NAMALWA (cell line): ENCODE data around the gene CEP68.
A peak's percentile ranks its signal among the peaks of the same experiment; 100 is the strongest.

Source experiments
- DNase-seq: peaks from one replicate; pipeline ENCODE4 v3.0.0-alpha.2; 2015; ENCODE audit warnings: low spot score

CEP68 gene

GRCh38 chr2:65057054-65057375 is 799 bp downstream of the CEP68 start:
- DNase-seq = peak; percentile 37

DNA sequence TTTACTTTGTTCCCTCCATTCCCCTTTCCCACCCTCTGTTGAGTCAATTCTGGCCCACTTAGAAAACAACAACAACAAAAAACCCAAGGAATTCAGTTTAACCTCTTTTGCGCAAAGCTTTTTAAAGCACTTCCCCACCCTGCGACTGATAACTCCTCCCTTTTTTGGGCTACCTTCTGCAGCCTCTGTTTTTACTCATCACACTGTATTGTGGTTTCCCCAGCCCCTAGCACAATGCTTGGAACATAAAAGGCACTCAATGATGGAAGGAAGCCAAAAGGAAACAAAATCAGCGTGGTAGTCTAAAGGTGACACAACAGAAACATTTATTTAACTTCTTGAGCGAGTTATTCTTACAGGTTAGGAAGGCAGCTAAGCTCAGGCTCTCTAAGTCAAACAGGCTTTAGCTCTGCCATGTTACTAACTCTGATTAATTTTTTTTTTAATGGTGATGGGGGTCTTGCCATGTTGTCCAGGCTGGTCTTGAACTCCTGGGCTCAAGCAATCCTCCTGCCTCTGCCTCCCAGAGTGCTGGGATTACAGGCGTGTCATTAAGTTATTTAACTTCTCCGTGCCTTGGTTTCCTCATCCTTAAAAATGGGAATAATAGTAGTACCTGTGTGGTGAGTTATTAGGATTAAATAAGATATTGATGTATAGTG is 1.3 kb downstream of the CEP68 start:
- peak; percentile 50 for DNase-seq

DNA sequence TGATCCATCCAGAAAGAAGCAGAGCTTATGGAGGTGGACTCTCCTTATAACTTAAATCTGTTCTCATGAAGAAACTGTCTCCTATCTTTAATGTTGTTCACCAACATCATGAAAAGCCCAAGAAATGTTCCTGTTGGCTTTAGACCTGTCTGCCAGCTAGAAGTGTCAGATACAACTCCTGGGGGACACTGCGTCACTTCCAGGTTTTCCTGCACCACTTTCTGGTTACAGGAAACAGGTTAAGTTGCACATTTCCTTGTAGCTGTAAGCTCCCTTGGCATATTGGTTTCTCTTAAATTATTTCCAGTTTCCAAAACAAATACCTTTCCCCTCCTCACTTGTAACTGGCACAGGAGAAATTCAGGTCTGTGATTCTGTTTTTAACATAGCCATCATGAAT is 2.9 kb downstream of the CEP68 start:
- no peak for DNase-seq

GRCh38 chr2:65061146-65061909 is 5.1 kb downstream of the CEP68 start:
- no peak for DNase-seq

GRCh38 chr2:65061910-65062339 is 5.7 kb downstream of the CEP68 start:
- DNase-seq = no peak

- DNase-seq = no peak
These were observed 6.9 kb downstream of the CEP68 start for GRCh38 chr2:65062843-65063825.

DNA sequence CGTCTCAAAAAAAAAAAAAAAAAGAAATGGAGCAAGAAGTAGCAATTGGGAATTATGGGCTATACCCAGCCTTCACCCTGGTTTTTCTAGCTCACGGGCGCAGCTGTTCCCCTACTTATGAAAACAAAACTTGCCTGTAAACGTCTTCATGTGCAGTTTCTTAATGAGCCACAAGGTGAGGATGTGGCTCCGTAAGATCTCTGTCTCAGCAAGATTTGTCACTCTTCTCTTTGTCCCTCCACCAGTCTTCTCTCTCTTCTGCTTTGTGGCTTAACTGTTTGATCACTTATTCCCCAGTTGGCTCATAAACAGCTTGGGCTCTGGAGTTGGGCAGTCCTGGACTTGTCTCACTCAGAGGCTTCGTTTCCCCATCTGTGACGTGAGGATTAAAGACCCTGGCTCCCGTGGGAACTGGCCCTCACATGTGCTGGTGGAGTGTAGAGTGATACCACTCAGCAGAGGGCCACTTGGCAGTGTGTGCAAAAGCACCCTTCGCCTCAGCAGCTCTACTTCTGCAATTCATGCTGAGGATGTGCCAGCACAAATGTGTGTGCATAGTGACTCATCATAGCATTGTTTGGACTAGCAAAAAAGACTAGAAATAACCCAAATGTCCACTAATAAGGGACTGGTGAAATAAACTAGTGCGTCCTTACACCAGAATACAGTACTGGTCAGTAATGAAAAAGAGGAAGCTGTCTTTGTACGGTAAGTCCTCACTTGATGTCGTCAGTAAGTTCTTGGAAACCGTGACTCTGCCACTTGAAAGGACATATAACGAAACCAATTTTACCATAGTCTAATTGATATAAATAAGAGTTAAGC is 8.7 kb downstream of the CEP68 start:
- peak; percentile 91 for DNase-seq

- no peak for DNase-seq
These were observed 11.8 kb downstream of the CEP68 start for GRCh38 chr2:65067806-65068553.

DNA sequence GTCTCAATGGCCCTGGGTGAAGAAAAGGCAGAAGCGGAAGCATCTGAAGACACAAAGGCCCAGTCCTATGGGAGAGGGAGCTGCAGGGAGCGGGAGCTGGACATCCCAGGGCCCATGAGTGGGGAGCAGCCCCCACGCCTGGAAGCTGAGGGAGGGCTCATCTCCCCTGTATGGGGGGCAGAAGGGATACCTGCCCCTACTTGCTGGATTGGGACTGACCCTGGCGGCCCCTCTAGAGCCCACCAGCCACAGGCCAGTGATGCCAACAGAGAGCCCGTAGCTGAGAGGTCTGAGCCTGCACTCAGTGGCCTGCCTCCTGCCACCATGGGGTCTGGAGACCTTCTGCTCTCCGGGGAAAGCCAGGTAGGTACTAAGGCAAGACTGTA is 13.2 kb downstream of the CEP68 start:
- no peak for DNase-seq

GRCh38 chr2:65070172-65070830 is 14.1 kb downstream of the CEP68 start:
- no peak for DNase-seq

DNA sequence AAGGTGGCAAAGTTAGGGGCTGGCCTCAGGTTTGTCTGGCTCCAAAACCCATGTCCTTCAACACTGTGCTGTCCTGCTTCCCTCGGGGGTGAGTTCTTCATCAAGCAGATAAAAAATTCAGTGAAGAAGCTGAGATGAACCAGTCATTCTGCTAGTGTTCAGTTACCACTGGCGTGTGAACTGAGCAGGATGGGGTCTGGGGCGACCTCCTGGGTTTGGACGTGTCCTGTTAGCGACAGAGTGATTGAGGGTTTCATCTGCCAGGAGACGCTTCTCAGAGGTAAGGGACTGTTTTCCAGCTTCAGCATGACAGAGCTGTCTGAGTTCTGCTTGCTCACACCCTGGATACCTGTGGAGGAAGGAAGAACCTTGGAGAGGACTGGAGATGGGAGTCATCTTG is 14.6 kb downstream of the CEP68 start:
- no peak for DNase-seq

- no peak for DNase-seq
These were observed 15.4 kb downstream of the CEP68 start for GRCh38 chr2:65071499-65072180.

DNA sequence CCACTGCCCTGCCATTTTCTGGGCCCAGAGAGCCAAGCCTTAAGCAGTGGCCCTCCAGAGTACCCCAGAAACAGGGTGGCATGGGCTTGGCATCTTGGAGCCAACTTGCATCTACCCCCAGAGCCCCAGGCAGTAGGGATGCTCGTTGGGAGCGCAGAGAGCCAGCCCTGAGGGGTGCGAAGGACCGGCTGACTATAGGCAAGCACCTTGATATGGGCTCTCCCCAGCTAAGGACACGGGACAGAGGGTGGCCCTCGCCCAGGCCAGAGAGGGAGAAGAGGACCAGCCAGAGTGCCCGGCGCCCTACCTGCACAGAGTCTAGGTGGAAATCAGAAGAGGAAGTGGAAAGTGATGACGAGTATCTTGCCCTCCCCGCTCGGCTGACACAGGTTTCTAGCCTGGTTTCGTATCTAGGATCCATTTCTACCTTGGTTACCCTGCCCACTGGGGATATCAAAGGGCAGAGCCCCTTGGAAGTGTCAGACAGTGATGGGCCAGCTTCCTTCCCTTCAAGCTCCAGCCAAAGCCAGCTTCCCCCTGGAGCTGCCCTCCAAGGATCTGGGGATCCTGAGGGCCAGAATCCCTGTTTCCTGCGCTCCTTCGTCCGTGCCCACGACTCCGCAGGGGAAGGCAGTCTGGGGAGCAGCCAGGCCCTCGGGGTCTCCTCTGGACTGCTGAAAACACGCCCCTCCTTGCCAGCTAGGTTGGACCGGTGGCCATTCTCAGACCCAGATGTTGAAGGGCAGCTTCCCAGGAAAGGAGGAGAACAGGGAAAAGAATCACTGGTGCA is 16.2 kb downstream of the CEP68 start:
- DNase-seq = no peak

DNA sequence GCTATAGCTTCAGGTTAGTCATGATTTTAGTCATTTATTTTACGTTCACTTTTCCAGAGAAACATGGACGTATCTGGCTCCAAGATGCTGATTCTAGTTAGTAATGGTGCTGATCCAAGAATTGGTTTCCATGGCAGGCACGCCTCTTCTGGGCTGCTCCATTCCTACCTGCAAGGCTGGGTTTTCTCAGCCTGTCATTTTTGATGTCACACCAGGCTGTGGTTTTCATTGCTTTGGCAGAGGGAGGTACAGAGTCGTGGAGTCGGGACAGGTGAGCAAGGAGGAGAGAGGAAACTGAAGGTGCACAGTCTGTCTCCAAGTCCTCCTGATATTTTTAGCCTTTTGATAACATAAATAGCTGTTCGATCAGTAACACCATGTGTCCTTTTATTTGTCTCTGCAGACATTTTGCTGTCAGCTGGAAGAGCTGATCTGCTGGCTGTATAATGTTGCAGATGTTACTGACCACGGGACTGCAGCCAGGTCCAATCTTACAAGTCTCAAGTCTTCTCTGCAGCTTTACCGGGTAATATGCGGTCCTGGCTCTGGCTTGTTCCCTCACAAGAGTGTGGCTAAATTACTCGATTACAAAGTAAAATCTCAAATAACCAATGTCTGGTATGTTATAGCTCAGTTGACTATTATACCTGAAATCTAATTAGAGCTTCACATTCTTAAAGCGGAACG is 17.8 kb downstream of the CEP68 start:
- no peak for DNase-seq

DNA sequence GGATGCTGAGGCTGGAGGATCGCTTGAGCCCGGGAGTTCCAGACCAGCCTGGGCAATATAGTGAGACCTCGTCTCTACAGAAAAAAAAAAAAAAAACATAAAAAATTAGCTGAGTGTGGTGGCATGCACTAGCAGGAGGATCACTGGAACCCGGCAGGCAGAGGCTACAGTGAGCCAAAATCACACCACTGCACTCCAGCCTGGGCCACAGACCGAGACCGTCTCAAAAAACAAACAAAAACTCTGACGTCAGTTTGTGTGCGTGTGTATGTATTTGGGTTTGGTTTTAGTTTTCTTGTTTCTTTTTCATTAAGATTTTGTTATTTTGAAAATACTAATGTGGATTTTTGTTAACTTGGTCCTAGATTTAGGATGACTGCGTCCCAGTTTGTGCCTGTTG is 19.0 kb downstream of the CEP68 start:
- DNase-seq = no peak

GRCh38 chr2:65075605-65076344 is 19.6 kb downstream of the CEP68 start:
- no peak for DNase-seq

DNA sequence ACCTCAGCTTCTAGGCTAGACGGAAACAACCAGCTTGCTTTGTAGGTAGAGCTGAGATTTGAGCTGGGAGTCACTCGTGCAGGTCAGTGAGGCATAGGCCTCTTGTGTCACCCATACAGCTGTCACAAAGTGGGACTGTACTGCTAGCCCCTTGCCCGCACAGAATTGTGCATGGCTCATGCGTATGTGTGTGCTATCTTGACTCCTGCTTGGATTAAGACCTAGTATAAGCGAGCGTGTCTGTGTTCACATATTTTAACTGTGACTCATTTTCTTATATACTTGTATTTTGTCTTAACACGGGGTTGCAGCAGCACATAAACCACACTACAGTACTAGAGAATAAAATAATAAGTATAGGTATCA is 20.1 kb downstream of the CEP68 start:
- no peak for DNase-seq

DNA sequence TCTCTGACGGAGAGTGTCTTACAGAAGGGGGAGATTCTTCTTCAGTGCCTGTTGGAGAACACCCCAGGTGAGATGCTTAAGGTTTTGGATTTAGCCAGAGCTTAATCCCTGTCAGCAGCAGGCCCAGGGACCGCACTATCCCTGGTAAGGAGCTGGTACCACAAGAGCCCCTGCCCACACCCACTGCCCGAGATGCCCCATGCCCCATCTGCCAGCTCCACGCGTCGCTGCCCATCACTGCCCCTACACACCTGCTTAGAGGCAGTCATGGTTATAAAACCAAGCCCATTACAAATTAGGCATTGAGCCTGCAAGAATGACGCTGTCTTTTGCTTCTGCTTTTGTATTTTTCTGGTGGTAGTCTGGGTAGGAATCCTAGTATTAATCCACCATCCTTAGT is 21.7 kb downstream of the CEP68 start:
- no peak for DNase-seq
